Measurements from ENCODE around the gene LRRC8B. TPM values are rescaled to one million over a fixed set of nuclear protein-coding genes. Genes with fewer than 3 reads are reported as not detected.

Gene LRRC8B
- polyA plus RNA-seq, 1 donor (not counting 4 experiments of a cell fraction or from before 2014, with no cell fraction given) = 1.5 TPM

DNA sequence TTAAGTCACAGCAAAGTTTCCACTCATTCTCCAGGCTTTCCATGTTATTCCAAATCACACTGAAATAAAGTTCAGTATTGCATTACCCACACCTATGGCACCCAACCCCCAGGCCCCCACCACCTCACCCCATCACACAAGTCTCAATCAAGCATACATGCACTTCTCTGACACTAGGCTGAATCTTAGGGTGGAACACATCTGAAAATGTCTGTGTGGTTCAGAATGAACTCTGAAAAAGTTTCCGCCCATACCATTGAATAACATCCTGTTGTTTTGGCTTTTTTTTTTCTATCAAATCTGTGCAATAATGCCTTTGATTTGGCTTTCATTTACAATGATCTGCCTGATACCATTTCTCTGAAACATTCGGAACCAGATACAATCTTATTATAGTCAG is 82.5 kb downstream of the LRRC8B start:
- Histone ChIP-seq H3K9ac (ENCODE audit: control insufficient read depth, extremely low read depth, insufficient read depth, low read length) (no peak overlapping the region), H3K36me3 (ENCODE audit: control insufficient read depth in 2 of 2, extremely low read depth in 1 of 2, insufficient read depth in 2 of 2, low read length in 2 of 2) (no peaks in the 10 kb centered on the region), H3K27ac (ENCODE audit: control insufficient read depth, insufficient read depth, low read length) (no peak overlapping the region), H3K9me3 (ENCODE audit: control insufficient read depth, low read depth, low read length) (no peaks in the 10 kb centered on the region), H3K4me3 (ENCODE audit: control insufficient read depth in 2 of 3, extremely low read depth in 1 of 3, insufficient read depth in 2 of 3, low read depth in 1 of 3, low read length in 3 of 3) (no peak overlapping the region), H3K4me1 (ENCODE audit: control insufficient read depth, extremely low read depth, insufficient read depth, low read length) (peaks cover 34% of the 10 kb centered on the region), H3K27me3 (ENCODE audit: control insufficient read depth, extremely low read depth, insufficient read depth, low read length) (no peaks in the 10 kb centered on the region), H3K4me2 (ENCODE audit: control insufficient read depth, extremely low read depth, insufficient read depth, low read depth, low read length) (no peak overlapping the region), H2AFZ (ENCODE audit: control insufficient read depth, low read length) (no peak overlapping the region), H3K9me1 (ENCODE audit: control insufficient read depth, extremely low read depth, insufficient read depth, low read length) (no peaks in the 10 kb centered on the region), H4K20me1 (ENCODE audit: control insufficient read depth, extremely low read depth, insufficient read depth, low read length) (no peaks in the 10 kb centered on the region), H3K79me2 (ENCODE audit: control insufficient read depth, insufficient read depth, low read length) (no peaks in the 10 kb centered on the region)
- no peak for FAIRE-seq
- no peak for DNase-seq (ENCODE audit: low read depth, low spot score)
- dilution Hi-C loops (cut with MboI; ENCODE audit: extremely low pct_ligation_motif_present, low sequenced_read_pairs) = no loop called here
- TF ChIP-seq, protein P1, sequence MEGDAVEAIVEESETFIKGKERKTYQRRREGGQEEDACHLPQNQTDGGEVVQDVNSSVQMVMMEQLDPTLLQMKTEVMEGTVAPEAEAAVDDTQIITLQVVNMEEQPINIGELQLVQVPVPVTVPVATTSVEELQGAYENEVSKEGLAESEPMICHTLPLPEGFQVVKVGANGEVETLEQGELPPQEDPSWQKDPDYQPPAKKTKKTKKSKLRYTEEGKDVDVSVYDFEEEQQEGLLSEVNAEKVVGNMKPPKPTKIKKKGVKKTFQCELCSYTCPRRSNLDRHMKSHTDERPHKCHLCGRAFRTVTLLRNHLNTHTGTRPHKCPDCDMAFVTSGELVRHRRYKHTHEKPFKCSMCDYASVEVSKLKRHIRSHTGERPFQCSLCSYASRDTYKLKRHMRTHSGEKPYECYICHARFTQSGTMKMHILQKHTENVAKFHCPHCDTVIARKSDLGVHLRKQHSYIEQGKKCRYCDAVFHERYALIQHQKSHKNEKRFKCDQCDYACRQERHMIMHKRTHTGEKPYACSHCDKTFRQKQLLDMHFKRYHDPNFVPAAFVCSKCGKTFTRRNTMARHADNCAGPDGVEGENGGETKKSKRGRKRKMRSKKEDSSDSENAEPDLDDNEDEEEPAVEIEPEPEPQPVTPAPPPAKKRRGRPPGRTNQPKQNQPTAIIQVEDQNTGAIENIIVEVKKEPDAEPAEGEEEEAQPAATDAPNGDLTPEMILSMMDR (optimal IDR thresholded peaks at IDR 0.05 in 1 of 3, IDR thresholded peaks at IDR 0.05 in 1 of 3, conservative IDR thresholded peaks at IDR 0.05 in 1 of 3; ENCODE audit: extremely low read depth in 1 of 3, insufficient read depth in 2 of 3, low read length in 3 of 3) = no peak
- TF ChIP-seq EZH2 (IDR thresholded peaks at IDR 0.05; ENCODE audit: low read length) = no peak

DNA sequence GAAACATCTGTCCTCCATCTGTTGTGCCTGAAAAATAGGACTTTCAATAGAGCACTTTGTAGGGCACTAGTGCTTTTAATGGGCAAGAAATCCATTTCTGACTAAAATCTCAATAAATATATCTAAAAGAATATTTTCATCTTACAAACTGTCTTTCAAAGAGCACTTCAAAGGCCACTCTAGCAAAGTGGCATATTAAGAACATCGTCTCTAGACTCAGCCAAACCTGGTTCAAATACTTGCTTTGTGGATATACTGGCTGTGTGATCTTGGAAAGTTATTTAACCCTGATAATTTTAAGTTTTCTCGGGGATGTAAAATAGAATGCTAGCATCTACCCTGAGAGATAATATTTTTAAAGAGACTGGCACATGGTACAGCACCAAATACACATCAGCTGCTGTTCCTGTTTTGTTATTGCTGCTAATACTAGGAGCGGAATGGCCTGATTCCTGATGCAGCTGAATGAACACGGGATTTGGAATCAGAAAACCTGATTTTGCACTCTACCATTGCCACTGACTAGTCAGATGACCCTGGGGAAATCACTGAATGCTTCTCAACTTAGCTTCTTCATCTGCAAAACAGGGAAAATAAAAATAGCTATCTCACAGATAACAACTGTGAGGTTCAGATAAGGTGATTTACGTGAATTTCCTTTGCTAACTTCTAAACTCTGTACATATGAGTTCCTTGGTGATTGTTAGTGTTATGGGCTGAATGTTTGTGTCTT is 83.1 kb downstream of the LRRC8B start:
- Histone ChIP-seq H3K27ac (ENCODE audit: control insufficient read depth, insufficient read depth, low read length) (no peak overlapping the region), H3K27me3 (ENCODE audit: control insufficient read depth, extremely low read depth, insufficient read depth, low read length) (no peaks in the 10 kb centered on the region), H3K9me1 (ENCODE audit: control insufficient read depth, extremely low read depth, insufficient read depth, low read length) (no peaks in the 10 kb centered on the region), H3K4me2 (ENCODE audit: control insufficient read depth, extremely low read depth, insufficient read depth, low read depth, low read length) (no peak overlapping the region), H3K79me2 (ENCODE audit: control insufficient read depth, insufficient read depth, low read length) (no peaks in the 10 kb centered on the region), H3K4me1 (ENCODE audit: control insufficient read depth, extremely low read depth, insufficient read depth, low read length) (peaks cover 34% of the 10 kb centered on the region), H4K20me1 (ENCODE audit: control insufficient read depth, extremely low read depth, insufficient read depth, low read length) (no peaks in the 10 kb centered on the region), H3K4me3 (ENCODE audit: control insufficient read depth in 2 of 3, extremely low read depth in 1 of 3, insufficient read depth in 2 of 3, low read depth in 1 of 3, low read length in 3 of 3) (no peak overlapping the region), H3K36me3 (ENCODE audit: control insufficient read depth in 2 of 2, extremely low read depth in 1 of 2, insufficient read depth in 2 of 2, low read length in 2 of 2) (no peaks in the 10 kb centered on the region), H3K9me3 (ENCODE audit: control insufficient read depth, low read depth, low read length) (no peaks in the 10 kb centered on the region), H2AFZ (ENCODE audit: control insufficient read depth, low read length) (no peak overlapping the region), H3K9ac (ENCODE audit: control insufficient read depth, extremely low read depth, insufficient read depth, low read length) (no peak overlapping the region)
- TF ChIP-seq EZH2 (IDR thresholded peaks at IDR 0.05; ENCODE audit: low read length) = no peak
- TF ChIP-seq, protein P1 (optimal IDR thresholded peaks at IDR 0.05 in 1 of 3, IDR thresholded peaks at IDR 0.05 in 1 of 3, conservative IDR thresholded peaks at IDR 0.05 in 1 of 3; ENCODE audit: extremely low read depth in 1 of 3, insufficient read depth in 2 of 3, low read length in 3 of 3) = no peak
- FAIRE-seq (peak; percentile 13), DNase-seq (ENCODE audit: low read depth, low spot score) (no peak)
- dilution Hi-C loops (cut with MboI; ENCODE audit: extremely low pct_ligation_motif_present, low sequenced_read_pairs) = no loop called here
